ENCODE measurements around the gene DHRS7.
A peak's percentile ranks its signal among the peaks of the same experiment; 100 is the strongest.

The DHRS7 gene

GRCh38 chr14:60196291-60196690, 31.1 kb upstream of the DHRS7 start:
- DNase-seq (ENCODE audit: low read depth): no peak
- no peak for TF ChIP-seq CTCF (conservative IDR thresholded peaks at IDR 0.05; ENCODE audit: low read length)
- no peak overlapping the region for H3K4me3 ChIP-seq (ENCODE audit: low read length)

GRCh38 chr14:60195179-60195810, 30.1 kb upstream of the DHRS7 start:
- no peak; the same call in 1 of the 2 replicates for TF ChIP-seq CTCF (conservative IDR thresholded peaks at IDR 0.05; ENCODE audit: low read length)
- no peak for DNase-seq (ENCODE audit: low read depth)
- no peak overlapping the region for H3K4me3 ChIP-seq (ENCODE audit: low read length)

GRCh38 chr14:60189923-60190840, 25.0 kb upstream of the DHRS7 start:
- peak; percentile 28 for DNase-seq (ENCODE audit: low read depth)
- TF ChIP-seq CTCF (conservative IDR thresholded peaks at IDR 0.05; ENCODE audit: low read length): no peak
- H3K4me3 ChIP-seq (ENCODE audit: low read length): no peak overlapping the region

- TF ChIP-seq CTCF (conservative IDR thresholded peaks at IDR 0.05; ENCODE audit: low read length): no peak
- no peak for DNase-seq (ENCODE audit: low read depth)
- no peak overlapping the region for H3K4me3 ChIP-seq (ENCODE audit: low read length)
Observed at GRCh38 chr14:60188696-60189095, 23.5 kb upstream of the DHRS7 start.

GRCh38 chr14:60188115-60188514, 22.9 kb upstream of the DHRS7 start:
- no peak for TF ChIP-seq CTCF (conservative IDR thresholded peaks at IDR 0.05; ENCODE audit: low read length)
- no peak overlapping the region for H3K4me3 ChIP-seq (ENCODE audit: low read length)
- no peak for DNase-seq (ENCODE audit: low read depth)

- no peak for TF ChIP-seq CTCF (conservative IDR thresholded peaks at IDR 0.05; ENCODE audit: low read length)
- no peak for DNase-seq (ENCODE audit: low read depth)
- no peak overlapping the region for H3K4me3 ChIP-seq (ENCODE audit: low read length)
Observed at GRCh38 chr14:60184905-60185555, 19.8 kb upstream of the DHRS7 start.
